CD4-positive, alpha-beta T cell treated with Interleukin-6 at 100 ng/mL for 8 hours (primary cell): ENCODE results near the gene CDK5RAP2.
"Not testable (repeated sequence)": the region's sequence is repeated elsewhere in the genome, so short reads cannot be mapped to it uniquely, and the experiment has no call there.

Source experiments
- DNase-seq: peaks from one replicate; pipeline ENCODE4 v3.0.0-alpha.2; 2020; ENCODE audit warnings: mixed read lengths, low spot score

The CDK5RAP2 gene

GRCh38 chr9:120542701-120543490 lies 37.1 kb downstream of the CDK5RAP2 start:
- DNase-seq: no peak

GRCh38 chr9:120541921-120542320 lies 38.0 kb downstream of the CDK5RAP2 start:
- DNase-seq: no peak

- no peak for DNase-seq
Measured at GRCh38 chr9:120539951-120540350, 40.0 kb downstream of the CDK5RAP2 start.

GRCh38 chr9:120538339-120538738 lies 41.6 kb downstream of the CDK5RAP2 start:
- DNase-seq: no peak

GRCh38 chr9:120536949-120537640 lies 42.9 kb downstream of the CDK5RAP2 start:
- DNase-seq: no peak

- DNase-seq: no peak
Measured at GRCh38 chr9:120536094-120536493, 43.9 kb downstream of the CDK5RAP2 start.

- DNase-seq: no peak
Measured at GRCh38 chr9:120534266-120534665, 45.7 kb downstream of the CDK5RAP2 start.

GRCh38 chr9:120532891-120533290 lies 47.1 kb downstream of the CDK5RAP2 start:
- DNase-seq: no peak

GRCh38 chr9:120532475-120532874 lies 47.5 kb downstream of the CDK5RAP2 start:
- DNase-seq: no peak

- DNase-seq: no peak
Measured at GRCh38 chr9:120531683-120532300, 48.2 kb downstream of the CDK5RAP2 start.

GRCh38 chr9:120530220-120530832 lies 49.6 kb downstream of the CDK5RAP2 start:
- DNase-seq: not testable (repeated sequence)

GRCh38 chr9:120528829-120529228 lies 51.1 kb downstream of the CDK5RAP2 start:
- no peak for DNase-seq

- DNase-seq: no peak
Measured at GRCh38 chr9:120528327-120528726, 51.6 kb downstream of the CDK5RAP2 start.

- no peak for DNase-seq
Measured at GRCh38 chr9:120526534-120526933, 53.4 kb downstream of the CDK5RAP2 start.

GRCh38 chr9:120524863-120525262 lies 55.1 kb downstream of the CDK5RAP2 start:
- no peak for DNase-seq

- DNase-seq: no peak
Measured at GRCh38 chr9:120524038-120524437, 55.9 kb downstream of the CDK5RAP2 start.

- DNase-seq: no peak
Measured at GRCh38 chr9:120522558-120522957, 57.4 kb downstream of the CDK5RAP2 start.

- no peak for DNase-seq
Measured at GRCh38 chr9:120522032-120522431, 57.9 kb downstream of the CDK5RAP2 start.

- DNase-seq: no peak
Measured at GRCh38 chr9:120521101-120521500, 58.9 kb downstream of the CDK5RAP2 start.

GRCh38 chr9:120515996-120516395 lies 64.0 kb downstream of the CDK5RAP2 start:
- DNase-seq: not testable (repeated sequence)

- not testable (repeated sequence) for DNase-seq
Measured at GRCh38 chr9:120515481-120515880, 64.5 kb downstream of the CDK5RAP2 start.

- DNase-seq: no peak
Measured at GRCh38 chr9:120514405-120514804, 65.6 kb downstream of the CDK5RAP2 start.
